22Rv1 (cell line): ENCODE measurements around the gene DCUN1D2.

Source experiments
- H3K27ac ChIP-seq: fragments of 450-650 bp; 2 replicates; pipeline ENCODE4 v1.5.1; 2017
- ZFX ChIP-seq: fragments of 450-650 bp; IDR thresholded peaks from 2 replicates; pipeline ENCODE4 v1.6.1; 2017; ENCODE audit warnings: antibody characterized with exemption, borderline replicate concordance
- TF ChIP-seq, protein P1 (sequence below): fragments of 450-650 bp; IDR thresholded peaks from 2 replicates; pipeline ENCODE4 v1.5.1; 2017; ENCODE audit warnings: mild to moderate bottlenecking

The DCUN1D2 gene

DNA sequence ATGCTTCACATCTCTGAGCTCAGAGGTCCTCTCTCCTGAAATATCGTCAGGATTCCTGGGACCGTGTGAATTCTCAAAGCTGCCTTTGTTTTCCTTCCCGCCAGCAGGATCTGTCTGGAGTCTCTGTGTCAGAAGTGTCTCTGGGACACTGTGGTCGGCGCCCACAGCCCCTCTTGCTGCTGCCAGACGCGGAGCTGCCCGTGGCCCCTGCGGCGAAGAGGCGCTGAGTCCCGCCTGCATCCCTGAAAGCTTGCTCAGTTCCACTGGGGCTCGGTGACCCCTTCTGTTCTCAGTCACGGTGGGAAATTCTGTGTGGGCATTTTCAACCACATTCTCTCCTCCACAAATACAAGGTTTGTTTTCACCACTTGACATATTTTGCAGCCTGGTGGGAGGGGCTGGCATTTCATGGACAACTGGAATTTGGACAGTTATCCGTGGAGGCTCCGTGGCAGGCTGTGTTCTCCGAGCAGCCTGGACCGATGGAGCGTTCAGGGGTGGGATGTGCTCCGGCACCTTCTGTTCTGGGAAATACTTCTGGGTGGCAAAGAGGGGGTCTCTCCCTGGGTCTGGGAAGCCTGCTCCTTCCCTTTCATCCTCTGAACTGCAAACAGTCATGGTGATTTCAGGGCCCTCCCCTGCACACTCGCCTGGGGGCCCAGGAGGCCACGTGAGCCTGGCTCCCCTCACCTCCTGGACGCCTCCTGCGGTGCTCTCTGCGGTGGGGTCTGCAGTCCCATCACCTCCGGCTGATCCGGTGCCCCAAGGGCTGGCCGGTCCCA is 84.0 kb downstream of the DCUN1D2 start:
- no peak overlapping the region for H3K27ac ChIP-seq
- TF ChIP-seq, protein P1, sequence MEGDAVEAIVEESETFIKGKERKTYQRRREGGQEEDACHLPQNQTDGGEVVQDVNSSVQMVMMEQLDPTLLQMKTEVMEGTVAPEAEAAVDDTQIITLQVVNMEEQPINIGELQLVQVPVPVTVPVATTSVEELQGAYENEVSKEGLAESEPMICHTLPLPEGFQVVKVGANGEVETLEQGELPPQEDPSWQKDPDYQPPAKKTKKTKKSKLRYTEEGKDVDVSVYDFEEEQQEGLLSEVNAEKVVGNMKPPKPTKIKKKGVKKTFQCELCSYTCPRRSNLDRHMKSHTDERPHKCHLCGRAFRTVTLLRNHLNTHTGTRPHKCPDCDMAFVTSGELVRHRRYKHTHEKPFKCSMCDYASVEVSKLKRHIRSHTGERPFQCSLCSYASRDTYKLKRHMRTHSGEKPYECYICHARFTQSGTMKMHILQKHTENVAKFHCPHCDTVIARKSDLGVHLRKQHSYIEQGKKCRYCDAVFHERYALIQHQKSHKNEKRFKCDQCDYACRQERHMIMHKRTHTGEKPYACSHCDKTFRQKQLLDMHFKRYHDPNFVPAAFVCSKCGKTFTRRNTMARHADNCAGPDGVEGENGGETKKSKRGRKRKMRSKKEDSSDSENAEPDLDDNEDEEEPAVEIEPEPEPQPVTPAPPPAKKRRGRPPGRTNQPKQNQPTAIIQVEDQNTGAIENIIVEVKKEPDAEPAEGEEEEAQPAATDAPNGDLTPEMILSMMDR = no peak
- no peak for TF ChIP-seq ZFX
